ENCODE data around the gene TMEM116. TPM values are rescaled to one million over a fixed set of nuclear protein-coding genes. Genes with fewer than 3 reads are reported as not detected.

The TMEM116 gene
- total RNA-seq, 1 experiment from 2014 or later = 10.2 TPM

- peaks cover 13% of the 10 kb centered on the region for H3K36me3 ChIP-seq (ENCODE audit: control insufficient read depth, insufficient read depth, low read length)
Measured at GRCh38 chr12:112020947-112021457, 8.0 kb upstream of the TMEM116 start.

GRCh38 chr12:112018571-112019237 lies 5.7 kb upstream of the TMEM116 start:
- no peaks in the 10 kb centered on the region for H3K27me3 ChIP-seq (ENCODE audit: control insufficient read depth, insufficient read depth, low read length)
- TF ChIP-seq POLR2AphosphoS5 (IDR thresholded peaks at IDR 0.05; ENCODE audit: low read depth, low read length) = 0 out of 2 replicates have a peak, but pooled peaks have one; percentile 10
- TF ChIP-seq SIN3A (IDR thresholded peaks at IDR 0.05; ENCODE audit: borderline replicate concordance, insufficient read depth, low read depth, low read length) = no peak
- no TSS peak for BruUV-seq (replicated peaks)
- no peaks in the 10 kb centered on the region for H3K9me3 ChIP-seq (ENCODE audit: control insufficient read depth, insufficient read depth, low read depth, low read length)
- intact Hi-C loops (cut with micrococcal nuclease; ENCODE audit: unreplicated experiment) = loop anchor here (5.0 kb wide), 1 partner anchor 71 kb away; no protein-coding TSS in a partner anchor
- peaks cover 13% of the 10 kb centered on the region for H3K4me1 ChIP-seq (ENCODE audit: control insufficient read depth, insufficient read depth, low read length)
- CTCF ChIA-PET = no interaction called here
- POLR2A ChIA-PET = interaction anchor here (0.6 kb wide), 1 partner anchor 9 kb away, joined by 5 read pairs; no protein-coding TSS in a partner anchor
- H3K4me3 ChIP-seq (ENCODE audit: low read depth in 2 of 2, low read length in 2 of 2) = no peak overlapping the region
- ATAC-seq (no peak), DNase-seq (ENCODE audit: low read depth, low spot score) (no peak)
- H3K27ac ChIP-seq (ENCODE audit: low read length) = no peak overlapping the region
- in situ Hi-C loops (cut with HindIII; ENCODE audit: low pct_unique_long_range_greater_than_20kb, low sequenced_read_pairs) = no loop called here
- H3K36me3 ChIP-seq (ENCODE audit: control insufficient read depth, insufficient read depth, low read length) = peaks cover 12% of the 10 kb centered on the region

More at GRCh38 chr12:112020947-112021457, 8.0 kb upstream of the TMEM116 start:
- ChIA-PET CTCF (interaction anchor here (0.5 kb wide), 1 partner anchor 76 kb away, joined by 4 read pairs; no protein-coding TSS in a partner anchor), POLR2A (interaction anchor here (0.6 kb wide), 1 partner anchor 79 kb away, joined by 13 read pairs; no protein-coding TSS in a partner anchor)
- no peaks in the 10 kb centered on the region for H3K27me3 ChIP-seq (ENCODE audit: control insufficient read depth, insufficient read depth, low read length)
- in situ Hi-C loops (cut with HindIII; ENCODE audit: low pct_unique_long_range_greater_than_20kb, low sequenced_read_pairs) = no loop called here
- intact Hi-C loops (cut with micrococcal nuclease; ENCODE audit: unreplicated experiment) = no loop called here
- H3K4me1 ChIP-seq (ENCODE audit: control insufficient read depth, insufficient read depth, low read length) = peaks cover 9% of the 10 kb centered on the region
- BruUV-seq (replicated peaks) = no TSS peak
- DNase-seq (ENCODE audit: low read depth, low spot score) (no peak), ATAC-seq (no peak)
- H3K4me3 ChIP-seq (ENCODE audit: low read depth in 2 of 2, low read length in 2 of 2) = no peak overlapping the region
- no peak overlapping the region for H3K27ac ChIP-seq (ENCODE audit: low read length)
- no peak for TF ChIP-seq CTCF (IDR thresholded peaks at IDR 0.05)
- TF ChIP-seq POLR2AphosphoS5 (IDR thresholded peaks at IDR 0.05; ENCODE audit: low read depth, low read length) = peak; percentile 35; the same call in 1 of the 2 replicates
- TF ChIP-seq TCF7L2 (IDR thresholded peaks at IDR 0.05; ENCODE audit: low read depth, low read length) = no peak
- H3K9me3 ChIP-seq (ENCODE audit: control insufficient read depth, insufficient read depth, low read depth, low read length) = no peaks in the 10 kb centered on the region

GRCh38 chr12:112017041-112017440 lies 4.1 kb upstream of the TMEM116 start:
- Histone ChIP-seq H3K4me1 (ENCODE audit: control insufficient read depth, insufficient read depth, low read length) (peaks cover 13% of the 10 kb centered on the region), H3K36me3 (ENCODE audit: control insufficient read depth, insufficient read depth, low read length) (peaks cover 3% of the 10 kb centered on the region; the same call in 1 of the 2 replicates), H3K9me3 (ENCODE audit: control insufficient read depth, insufficient read depth, low read depth, low read length) (no peaks in the 10 kb centered on the region), H3K4me3 (ENCODE audit: low read depth in 2 of 2, low read length in 2 of 2) (no peak overlapping the region), H3K27ac (ENCODE audit: low read length) (no peak overlapping the region), H3K27me3 (ENCODE audit: control insufficient read depth, insufficient read depth, low read length) (no peaks in the 10 kb centered on the region)
- in situ Hi-C loops (cut with HindIII; ENCODE audit: low pct_unique_long_range_greater_than_20kb, low sequenced_read_pairs) = no loop called here
- POLR2A ChIA-PET = interaction anchor here (0.7 kb wide), 1 partner anchor 74 kb away, joined by 9 read pairs; no protein-coding TSS in a partner anchor
- intact Hi-C loops (cut with micrococcal nuclease; ENCODE audit: unreplicated experiment) = loop anchor here (5.0 kb wide), 1 partner anchor 70 kb away; no protein-coding TSS in a partner anchor
- ATAC-seq (no peak), DNase-seq (ENCODE audit: low read depth, low spot score) (no peak)
- no peak for TF ChIP-seq REST (IDR thresholded peaks at IDR 0.05; ENCODE audit: insufficient read depth in 1 of 2, low read depth in 2 of 2, low read length in 1 of 2)
- TF ChIP-seq SIN3A (IDR thresholded peaks at IDR 0.05; ENCODE audit: borderline replicate concordance, insufficient read depth, low read depth, low read length) = no peak
- TF ChIP-seq CTCF (IDR thresholded peaks at IDR 0.05) = no peak
- TF ChIP-seq POLR2AphosphoS5 (IDR thresholded peaks at IDR 0.05; ENCODE audit: low read depth, low read length) = no peak
- TF ChIP-seq TCF7L2 (IDR thresholded peaks at IDR 0.05; ENCODE audit: low read depth, low read length) = no peak
- TSS peak; percentile 48 for BruUV-seq (replicated peaks)
- CTCF ChIA-PET = no interaction called here
